WTC11 (cell line): ENCODE data around the gene CCR2. TPM values are rescaled to one million over a fixed set of nuclear protein-coding genes. Genes with fewer than 3 reads are reported as not detected.

Experiments
- ATAC-seq: fragments of 200-7000 bp; cut with Tn5 transposase; 2 replicates; pipeline ENCODE4 v1.10.0; 2021; ENCODE audit warnings: mild to moderate bottlenecking, moderate library complexity
- CTCF ChIA-PET: fragments of 300-600 bp; sonication (Branson Sonifier 250); formaldehyde crosslinking; loops from one replicate; lab custom pipeline; 2021; ENCODE audit warnings: antibody characterized with exemption; lab: Charles Lee
- POLR2A ChIA-PET: fragments of 350-600 bp; sonication (Branson Sonifier 250); formaldehyde crosslinking; loops from one replicate; lab custom pipeline; 2021; ENCODE audit warnings: antibody characterized with exemption; lab: Charles Lee
- DNase-seq: peaks from one replicate; pipeline ENCODE4 v3.0.0; 2021; ENCODE audit warnings: low spot score
- H3K27ac Mint-ChIP-seq: 2 replicates; pipeline ENCODE4 v1.8.0; 2021; ENCODE audit warnings: mixed read lengths
- H3K27me3 Mint-ChIP-seq: 2 replicates; pipeline ENCODE4 v1.8.0; 2021; ENCODE audit warnings: low read depth, mild to moderate bottlenecking, moderate library complexity, mixed read lengths
- H3K36me3 Mint-ChIP-seq: 2 replicates; pipeline ENCODE4 v1.8.0; 2021; ENCODE audit warnings: mixed read lengths
- H3K4me1 Mint-ChIP-seq: 2 replicates; pipeline ENCODE4 v1.8.0; 2022; ENCODE audit warnings: mixed read lengths
- H3K4me3 Mint-ChIP-seq: 2 replicates; pipeline ENCODE4 v1.8.0; 2021; ENCODE audit warnings: mild to moderate bottlenecking, moderate library complexity, mixed read lengths
- H3K9me3 Mint-ChIP-seq: 2 replicates; pipeline ENCODE4 v1.8.0; 2021; ENCODE audit warnings: mixed read lengths
- CBFB ChIP-seq: sonication (generic); formaldehyde crosslinking; IDR thresholded peaks from 2 replicates; pipeline ENCODE4 v1.8.1; 2022; ENCODE audit warnings: mild to moderate bottlenecking, low read depth, missing genetic modification reagents
- ELF4 ChIP-seq: sonication (generic); formaldehyde crosslinking; IDR thresholded peaks from 2 replicates; pipeline ENCODE4 v1.8.1; 2022; ENCODE audit warnings: low read depth, mild to moderate bottlenecking, moderate library complexity, missing genetic modification reagents
- GRHL2 ChIP-seq: fragments of 250-450 bp; sonication (Bioruptor Pico); IDR thresholded peaks from 2 replicates; pipeline ENCODE4 v1.8.0; 2022; ENCODE audit warnings: mild to moderate bottlenecking, moderate library complexity; ENCODE audit not compliant: insufficient replicate concordance, severe bottlenecking
- GTF2I ChIP-seq: fragments of 250-450 bp; sonication (Bioruptor Pico); conservative IDR thresholded peaks from 2 replicates; pipeline ENCODE4 v1.4.0; 2021; ENCODE audit warnings: mild to moderate bottlenecking
- NFE2L1 ChIP-seq: sonication (generic); formaldehyde crosslinking; IDR thresholded peaks from 2 replicates; pipeline ENCODE4 v1.8.1; 2023; ENCODE audit warnings: missing genetic modification reagents
- NFYB ChIP-seq: sonication (generic); formaldehyde crosslinking; conservative IDR thresholded peaks from 2 replicates; pipeline ENCODE4 v1.8.0; 2022; ENCODE audit warnings: low read depth, missing genetic modification reagents
- RELA ChIP-seq: sonication (generic); formaldehyde crosslinking; IDR thresholded peaks from 2 replicates; pipeline ENCODE4 v1.8.1; 2022; ENCODE audit warnings: missing genetic modification reagents, mild to moderate bottlenecking, borderline replicate concordance
- RORB ChIP-seq: fragments of 250-450 bp; sonication (Bioruptor Pico); IDR thresholded peaks from 2 replicates; pipeline ENCODE4 v1.9.0; 2021; ENCODE audit warnings: mild to moderate bottlenecking
- SMAD3 ChIP-seq: sonication (generic); formaldehyde crosslinking; IDR thresholded peaks from 2 replicates; pipeline ENCODE4 v1.8.0; 2022; ENCODE audit warnings: missing genetic modification reagents, mild to moderate bottlenecking, borderline replicate concordance
- SMAD4 ChIP-seq: sonication (generic); formaldehyde crosslinking; IDR thresholded peaks from 2 replicates; pipeline ENCODE4 v1.8.0; 2022; ENCODE audit warnings: mild to moderate bottlenecking, missing genetic modification reagents
- TEAD4 ChIP-seq: sonication (generic); formaldehyde crosslinking; IDR thresholded peaks from 2 replicates; pipeline ENCODE4 v1.8.0; 2022; ENCODE audit warnings: mild to moderate bottlenecking, missing genetic modification reagents
- ZBTB21 ChIP-seq: sonication (generic); formaldehyde crosslinking; IDR thresholded peaks from 2 replicates; pipeline ENCODE4 v1.8.1; 2023; ENCODE audit warnings: mild to moderate bottlenecking, missing genetic modification reagents, borderline replicate concordance
- ZNF121 ChIP-seq: sonication (generic); formaldehyde crosslinking; IDR thresholded peaks from 2 replicates; pipeline ENCODE4 v1.8.0; 2023; ENCODE audit warnings: missing genetic modification reagents
- ZNF232 ChIP-seq: sonication (generic); formaldehyde crosslinking; IDR thresholded peaks from 2 replicates; pipeline ENCODE4 v1.8.0; 2022; ENCODE audit warnings: mild to moderate bottlenecking, missing genetic modification reagents
- ZNF396 ChIP-seq: fragments of 250-450 bp; sonication (Bioruptor Pico); IDR thresholded peaks from 2 replicates; pipeline ENCODE4 v1.8.0; 2021; ENCODE audit warnings: mild to moderate bottlenecking, moderate library complexity, borderline replicate concordance
- total RNA-seq: library from RNA; stranded (reverse); gene quantifications from 3 replicates; pipeline ENCODE4 v1.2.3, GENCODE V29; 2021
- TF ChIP-seq, protein P1 (sequence below): sonication (generic); formaldehyde crosslinking; IDR thresholded peaks from 2 replicates; pipeline ENCODE4 v1.8.1; 2023; ENCODE audit warnings: mild to moderate bottlenecking, missing genetic modification reagents
- TF ChIP-seq, protein P2 (sequence below): sonication (generic); formaldehyde crosslinking; IDR thresholded peaks from 2 replicates; pipeline ENCODE4 v1.8.1; 2022; ENCODE audit warnings: mild to moderate bottlenecking, missing genetic modification reagents, moderate library complexity, borderline replicate concordance
- TF ChIP-seq, protein P3 (sequence below): sonication (generic); formaldehyde crosslinking; IDR thresholded peaks from 2 replicates; pipeline ENCODE4 v1.8.1; 2023; ENCODE audit warnings: mild to moderate bottlenecking, missing genetic modification reagents, moderate library complexity
- TF ChIP-seq, protein P4 (sequence below): sonication (generic); formaldehyde crosslinking; IDR thresholded peaks from 2 replicates; pipeline ENCODE4 v1.8.0; 2023; ENCODE audit warnings: missing genetic modification reagents
- TF ChIP-seq, protein P5 (sequence below): sonication (generic); formaldehyde crosslinking; IDR thresholded peaks from 2 replicates; pipeline ENCODE4 v1.8.1; 2023; ENCODE audit warnings: mild to moderate bottlenecking, missing genetic modification reagents
- TF ChIP-seq, protein P6 (sequence below): sonication (generic); formaldehyde crosslinking; IDR thresholded peaks from 2 replicates; pipeline ENCODE4 v1.8.0; 2023; ENCODE audit warnings: missing genetic modification reagents, mild to moderate bottlenecking, borderline replicate concordance

The CCR2 gene
- total RNA-seq, 1 experiment from 2014 or later: not detected

DNA sequence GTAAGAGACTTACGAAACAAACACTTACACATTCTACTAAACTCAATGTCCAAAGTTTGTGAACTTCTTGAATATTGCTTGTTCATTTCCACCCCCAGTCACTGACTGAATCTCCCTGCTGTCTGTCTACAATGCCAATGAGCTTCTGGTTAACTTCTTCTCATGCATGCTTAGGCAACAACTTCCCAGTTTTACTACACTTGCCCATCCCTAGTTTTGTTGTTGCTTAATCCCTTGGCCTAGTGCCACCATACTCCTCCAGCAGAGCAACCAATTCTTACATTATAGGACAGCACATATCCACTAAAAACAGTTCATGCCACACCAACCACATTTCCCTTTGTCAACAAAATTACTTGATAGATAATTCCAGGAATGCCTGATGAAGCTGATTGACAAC, 40.9 kb upstream of the CCR2 start:
- 0 out of 2 replicates have a peak, but pooled peaks cover 10% of the 10 kb centered on the region for H3K27me3 Mint-ChIP-seq
- H3K4me1 Mint-ChIP-seq: peaks cover 7% of the 10 kb centered on the region
- TF ChIP-seq ZNF396 (CRISPR knock-in tag) (no peak), CBFB (CRISPR knock-in tag) (no peak), RORB (CRISPR knock-in tag) (no peak), RELA (CRISPR knock-in tag) (no peak), SMAD3 (no peak)
- TF ChIP-seq, protein P1, sequence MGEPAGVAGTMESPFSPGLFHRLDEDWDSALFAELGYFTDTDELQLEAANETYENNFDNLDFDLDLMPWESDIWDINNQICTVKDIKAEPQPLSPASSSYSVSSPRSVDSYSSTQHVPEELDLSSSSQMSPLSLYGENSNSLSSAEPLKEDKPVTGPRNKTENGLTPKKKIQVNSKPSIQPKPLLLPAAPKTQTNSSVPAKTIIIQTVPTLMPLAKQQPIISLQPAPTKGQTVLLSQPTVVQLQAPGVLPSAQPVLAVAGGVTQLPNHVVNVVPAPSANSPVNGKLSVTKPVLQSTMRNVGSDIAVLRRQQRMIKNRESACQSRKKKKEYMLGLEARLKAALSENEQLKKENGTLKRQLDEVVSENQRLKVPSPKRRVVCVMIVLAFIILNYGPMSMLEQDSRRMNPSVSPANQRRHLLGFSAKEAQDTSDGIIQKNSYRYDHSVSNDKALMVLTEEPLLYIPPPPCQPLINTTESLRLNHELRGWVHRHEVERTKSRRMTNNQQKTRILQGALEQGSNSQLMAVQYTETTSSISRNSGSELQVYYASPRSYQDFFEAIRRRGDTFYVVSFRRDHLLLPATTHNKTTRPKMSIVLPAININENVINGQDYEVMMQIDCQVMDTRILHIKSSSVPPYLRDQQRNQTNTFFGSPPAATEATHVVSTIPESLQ (CRISPR knock-in tag): no peak
- TF ChIP-seq, protein P2, sequence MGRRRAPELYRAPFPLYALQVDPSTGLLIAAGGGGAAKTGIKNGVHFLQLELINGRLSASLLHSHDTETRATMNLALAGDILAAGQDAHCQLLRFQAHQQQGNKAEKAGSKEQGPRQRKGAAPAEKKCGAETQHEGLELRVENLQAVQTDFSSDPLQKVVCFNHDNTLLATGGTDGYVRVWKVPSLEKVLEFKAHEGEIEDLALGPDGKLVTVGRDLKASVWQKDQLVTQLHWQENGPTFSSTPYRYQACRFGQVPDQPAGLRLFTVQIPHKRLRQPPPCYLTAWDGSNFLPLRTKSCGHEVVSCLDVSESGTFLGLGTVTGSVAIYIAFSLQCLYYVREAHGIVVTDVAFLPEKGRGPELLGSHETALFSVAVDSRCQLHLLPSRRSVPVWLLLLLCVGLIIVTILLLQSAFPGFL (CRISPR knock-in tag): no peak
- TF ChIP-seq, protein P3, sequence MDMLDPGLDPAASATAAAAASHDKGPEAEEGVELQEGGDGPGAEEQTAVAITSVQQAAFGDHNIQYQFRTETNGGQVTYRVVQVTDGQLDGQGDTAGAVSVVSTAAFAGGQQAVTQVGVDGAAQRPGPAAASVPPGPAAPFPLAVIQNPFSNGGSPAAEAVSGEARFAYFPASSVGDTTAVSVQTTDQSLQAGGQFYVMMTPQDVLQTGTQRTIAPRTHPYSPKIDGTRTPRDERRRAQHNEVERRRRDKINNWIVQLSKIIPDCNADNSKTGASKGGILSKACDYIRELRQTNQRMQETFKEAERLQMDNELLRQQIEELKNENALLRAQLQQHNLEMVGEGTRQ (CRISPR knock-in tag): no peak
- TF ChIP-seq, protein P4, sequence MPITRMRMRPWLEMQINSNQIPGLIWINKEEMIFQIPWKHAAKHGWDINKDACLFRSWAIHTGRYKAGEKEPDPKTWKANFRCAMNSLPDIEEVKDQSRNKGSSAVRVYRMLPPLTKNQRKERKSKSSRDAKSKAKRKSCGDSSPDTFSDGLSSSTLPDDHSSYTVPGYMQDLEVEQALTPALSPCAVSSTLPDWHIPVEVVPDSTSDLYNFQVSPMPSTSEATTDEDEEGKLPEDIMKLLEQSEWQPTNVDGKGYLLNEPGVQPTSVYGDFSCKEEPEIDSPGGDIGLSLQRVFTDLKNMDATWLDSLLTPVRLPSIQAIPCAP (CRISPR knock-in tag): no peak
- ChIA-PET POLR2A (no interaction called here), CTCF (no interaction called here)
- DNase-seq (no peak), ATAC-seq (no peak)
- peaks cover 26% of the 10 kb centered on the region for H3K9me3 Mint-ChIP-seq
- H3K27ac Mint-ChIP-seq: no peak overlapping the region
- H3K4me3 Mint-ChIP-seq: no peak overlapping the region
- no peaks in the 10 kb centered on the region for H3K36me3 Mint-ChIP-seq

DNA sequence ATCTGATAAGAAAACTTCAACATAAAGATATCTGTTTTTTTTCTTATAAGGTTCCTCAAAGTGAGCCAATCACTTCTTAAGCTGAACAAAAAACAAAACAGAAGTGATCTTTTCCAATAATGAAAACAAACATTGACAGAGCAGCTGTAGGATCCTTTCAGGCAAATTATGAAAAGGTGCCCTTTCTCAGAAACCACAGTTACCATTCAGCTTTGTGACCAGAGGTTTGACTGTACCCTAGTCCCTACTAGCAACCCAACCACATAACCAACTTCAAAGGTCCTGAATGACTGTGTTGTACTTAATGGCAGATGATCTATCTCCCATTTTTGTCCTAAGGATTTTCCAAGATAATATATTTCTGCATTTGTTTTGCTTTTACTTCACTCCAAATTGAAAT, 39.4 kb upstream of the CCR2 start:
- ChIA-PET CTCF (no interaction called here), POLR2A (no interaction called here)
- no peak for TF ChIP-seq ELF4 (CRISPR knock-in tag)
- TF ChIP-seq ZBTB21 (CRISPR knock-in tag): no peak
- TF ChIP-seq SMAD4: no peak
- no peak for TF ChIP-seq NFE2L1 (CRISPR knock-in tag)
- TF ChIP-seq GRHL2 (CRISPR knock-in tag): no peak
- no peak for TF ChIP-seq RORB (CRISPR knock-in tag)
- no peak for TF ChIP-seq ZNF232 (CRISPR knock-in tag)
- no peak for TF ChIP-seq GTF2I (CRISPR knock-in tag)
- Mint-ChIP-seq H3K36me3 (no peaks in the 10 kb centered on the region), H3K27ac (no peak overlapping the region), H3K27me3 (0 out of 2 replicates have a peak, but pooled peaks cover 10% of the 10 kb centered on the region), H3K4me1 (peaks cover 7% of the 10 kb centered on the region), H3K9me3 (peaks cover 37% of the 10 kb centered on the region), H3K4me3 (no peak overlapping the region)
- DNase-seq: no peak
- no peak for ATAC-seq

DNA sequence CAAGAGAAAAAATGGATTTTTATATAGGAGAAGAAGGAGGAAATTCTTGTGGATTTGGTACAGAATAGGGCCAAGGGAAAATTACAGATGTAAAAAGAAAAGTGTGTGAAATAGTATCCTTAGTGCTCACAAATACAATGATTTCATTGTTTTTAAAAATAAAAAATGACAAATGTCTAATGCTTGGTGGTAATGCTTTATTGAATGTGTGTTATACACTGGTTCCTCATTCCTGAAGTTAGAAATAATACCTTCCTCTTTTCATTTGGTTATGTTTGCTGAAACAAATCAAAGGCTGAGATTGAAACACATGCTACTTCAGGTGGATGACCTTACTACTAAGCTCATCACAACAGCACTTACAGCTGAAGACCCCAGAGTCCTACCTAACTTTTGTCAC, 37.7 kb upstream of the CCR2 start:
- Mint-ChIP-seq H3K27ac (no peak overlapping the region), H3K4me1 (peaks cover 4% of the 10 kb centered on the region), H3K27me3 (peaks cover 16% of the 10 kb centered on the region), H3K4me3 (no peak overlapping the region), H3K9me3 (peaks cover 52% of the 10 kb centered on the region), H3K36me3 (no peaks in the 10 kb centered on the region)
- POLR2A ChIA-PET: no interaction called here
- CTCF ChIA-PET: no interaction called here
- ATAC-seq (no peak), DNase-seq (no peak)
- TF ChIP-seq NFYB (CRISPR knock-in tag) (no peak), ZNF121 (CRISPR knock-in tag) (no peak), TEAD4 (CRISPR knock-in tag) (no peak), CBFB (CRISPR knock-in tag) (no peak)
- TF ChIP-seq, protein P5, sequence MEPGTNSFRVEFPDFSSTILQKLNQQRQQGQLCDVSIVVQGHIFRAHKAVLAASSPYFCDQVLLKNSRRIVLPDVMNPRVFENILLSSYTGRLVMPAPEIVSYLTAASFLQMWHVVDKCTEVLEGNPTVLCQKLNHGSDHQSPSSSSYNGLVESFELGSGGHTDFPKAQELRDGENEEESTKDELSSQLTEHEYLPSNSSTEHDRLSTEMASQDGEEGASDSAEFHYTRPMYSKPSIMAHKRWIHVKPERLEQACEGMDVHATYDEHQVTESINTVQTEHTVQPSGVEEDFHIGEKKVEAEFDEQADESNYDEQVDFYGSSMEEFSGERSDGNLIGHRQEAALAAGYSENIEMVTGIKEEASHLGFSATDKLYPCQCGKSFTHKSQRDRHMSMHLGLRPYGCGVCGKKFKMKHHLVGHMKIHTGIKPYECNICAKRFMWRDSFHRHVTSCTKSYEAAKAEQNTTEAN (CRISPR knock-in tag): no peak
- TF ChIP-seq, protein P6, sequence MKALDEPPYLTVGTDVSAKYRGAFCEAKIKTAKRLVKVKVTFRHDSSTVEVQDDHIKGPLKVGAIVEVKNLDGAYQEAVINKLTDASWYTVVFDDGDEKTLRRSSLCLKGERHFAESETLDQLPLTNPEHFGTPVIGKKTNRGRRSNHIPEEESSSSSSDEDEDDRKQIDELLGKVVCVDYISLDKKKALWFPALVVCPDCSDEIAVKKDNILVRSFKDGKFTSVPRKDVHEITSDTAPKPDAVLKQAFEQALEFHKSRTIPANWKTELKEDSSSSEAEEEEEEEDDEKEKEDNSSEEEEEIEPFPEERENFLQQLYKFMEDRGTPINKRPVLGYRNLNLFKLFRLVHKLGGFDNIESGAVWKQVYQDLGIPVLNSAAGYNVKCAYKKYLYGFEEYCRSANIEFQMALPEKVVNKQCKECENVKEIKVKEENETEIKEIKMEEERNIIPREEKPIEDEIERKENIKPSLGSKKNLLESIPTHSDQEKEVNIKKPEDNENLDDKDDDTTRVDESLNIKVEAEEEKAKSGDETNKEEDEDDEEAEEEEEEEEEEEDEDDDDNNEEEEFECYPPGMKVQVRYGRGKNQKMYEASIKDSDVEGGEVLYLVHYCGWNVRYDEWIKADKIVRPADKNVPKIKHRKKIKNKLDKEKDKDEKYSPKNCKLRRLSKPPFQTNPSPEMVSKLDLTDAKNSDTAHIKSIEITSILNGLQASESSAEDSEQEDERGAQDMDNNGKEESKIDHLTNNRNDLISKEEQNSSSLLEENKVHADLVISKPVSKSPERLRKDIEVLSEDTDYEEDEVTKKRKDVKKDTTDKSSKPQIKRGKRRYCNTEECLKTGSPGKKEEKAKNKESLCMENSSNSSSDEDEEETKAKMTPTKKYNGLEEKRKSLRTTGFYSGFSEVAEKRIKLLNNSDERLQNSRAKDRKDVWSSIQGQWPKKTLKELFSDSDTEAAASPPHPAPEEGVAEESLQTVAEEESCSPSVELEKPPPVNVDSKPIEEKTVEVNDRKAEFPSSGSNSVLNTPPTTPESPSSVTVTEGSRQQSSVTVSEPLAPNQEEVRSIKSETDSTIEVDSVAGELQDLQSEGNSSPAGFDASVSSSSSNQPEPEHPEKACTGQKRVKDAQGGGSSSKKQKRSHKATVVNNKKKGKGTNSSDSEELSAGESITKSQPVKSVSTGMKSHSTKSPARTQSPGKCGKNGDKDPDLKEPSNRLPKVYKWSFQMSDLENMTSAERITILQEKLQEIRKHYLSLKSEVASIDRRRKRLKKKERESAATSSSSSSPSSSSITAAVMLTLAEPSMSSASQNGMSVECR (CRISPR knock-in tag): no peak
